BLaER1 (cell line): ENCODE data around the gene ADCYAP1.

ENCODE experiments used
- H3K27ac ChIP-seq: shearing (Covaris generic); formaldehyde crosslinking; 2 replicates; pipeline ENCODE4 v1.8.1; 2022
- H3K27me3 ChIP-seq: shearing (Covaris generic); formaldehyde crosslinking; 2 replicates; pipeline ENCODE4 v1.8.1; 2022
- H3K36me3 ChIP-seq: shearing (Covaris generic); formaldehyde crosslinking; 2 replicates; pipeline ENCODE4 v1.8.1; 2022
- H3K4me1 ChIP-seq: shearing (Covaris generic); formaldehyde crosslinking; 2 replicates; pipeline ENCODE4 v1.8.1; 2022
- H3K4me2 ChIP-seq: shearing (Covaris generic); formaldehyde crosslinking; 2 replicates; pipeline ENCODE4 v1.8.1; 2022
- H3K4me3 ChIP-seq: shearing (Covaris generic); formaldehyde crosslinking; 2 replicates; pipeline ENCODE4 v1.8.1; 2022
- H3K9ac ChIP-seq: shearing (Covaris generic); formaldehyde crosslinking; 2 replicates; pipeline ENCODE4 v1.8.1; 2022
- H3K9me3 ChIP-seq: shearing (Covaris generic); formaldehyde crosslinking; 2 replicates; pipeline ENCODE4 v1.8.1; 2022
- H4K20me1 ChIP-seq: shearing (Covaris generic); formaldehyde crosslinking; 2 replicates; pipeline ENCODE4 v1.8.1; 2022
- Cebpa-rat ChIP-seq: shearing (Covaris generic); IDR thresholded peaks from 2 replicates; pipeline ENCODE4 v1.8.1; 2022

The ADCYAP1 gene

DNA sequence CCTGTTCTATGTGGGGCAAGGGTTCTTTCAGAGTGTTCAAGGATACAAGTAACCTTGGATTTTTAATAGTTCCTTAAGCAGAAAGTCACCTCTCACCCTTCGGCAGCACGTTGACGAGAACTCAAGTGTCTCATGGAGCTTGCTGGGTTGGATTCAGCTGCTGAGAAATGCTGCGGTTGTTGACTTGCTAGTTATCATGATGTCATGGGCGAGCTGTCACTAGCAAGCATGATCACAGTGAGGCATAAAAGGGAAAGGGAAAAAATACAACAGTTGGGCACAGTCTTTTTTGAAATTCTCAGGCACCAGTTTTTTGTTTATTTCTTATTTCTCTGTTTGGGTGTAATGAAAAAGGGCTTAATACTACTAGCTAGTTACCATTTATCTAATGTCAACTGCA lies 53.2 kb downstream of the ADCYAP1 start:
- Histone ChIP-seq H3K27me3 (no peaks in the 10 kb centered on the region), H3K36me3 (no peaks in the 10 kb centered on the region)

DNA sequence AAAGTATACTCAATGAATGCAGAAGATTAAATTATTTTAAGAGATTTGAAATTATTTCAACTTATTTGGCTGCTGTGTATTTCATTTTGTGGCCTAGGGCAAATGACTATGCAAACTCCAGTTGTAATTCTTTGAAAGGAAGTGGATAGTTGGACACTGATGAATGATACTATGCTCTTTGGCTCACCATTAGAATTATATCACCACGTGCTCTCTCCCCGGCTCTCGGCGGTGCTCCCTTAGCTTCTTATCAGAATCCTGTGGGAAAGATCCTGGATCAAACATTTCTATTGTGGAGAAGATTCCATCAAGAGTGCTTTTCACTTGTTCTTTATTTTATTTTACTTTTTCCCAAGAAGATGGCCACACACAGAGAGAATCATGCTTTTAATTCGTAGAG lies 55.2 kb downstream of the ADCYAP1 start:
- Histone ChIP-seq H3K9ac (no peak overlapping the region), H3K27ac (no peak overlapping the region), H4K20me1 (no peaks in the 10 kb centered on the region), H3K4me3 (no peak overlapping the region), H3K36me3 (no peaks in the 10 kb centered on the region), H3K27me3 (no peaks in the 10 kb centered on the region), H3K4me2 (no peak overlapping the region), H3K4me1 (peaks cover 10% of the 10 kb centered on the region), H3K9me3 (no peaks in the 10 kb centered on the region)
- TF ChIP-seq Cebpa-rat = no peak

More for the DNA sequence above, 53.2 kb downstream of the ADCYAP1 start:
- Histone ChIP-seq H3K4me3 (no peak overlapping the region), H3K9me3 (no peaks in the 10 kb centered on the region), H4K20me1 (no peaks in the 10 kb centered on the region), H3K4me2 (no peak overlapping the region), H3K27ac (no peak overlapping the region), H3K9ac (no peak overlapping the region), H3K4me1 (peaks cover 10% of the 10 kb centered on the region)
- no peak for TF ChIP-seq Cebpa-rat
